AG09309 (cell line): ENCODE data around the gene ANO6.

ENCODE experiments used
- DNase-seq: peaks from one replicate; pipeline ENCODE4 v3.0.0-alpha.2; 2010; ENCODE audit warnings: low read depth
- H3K4me3 ChIP-seq: 2 replicates; pipeline ENCODE4 v1.5.1; 2011; ENCODE audit warnings: mild to moderate bottlenecking, low read depth, low read length, moderate library complexity; ENCODE audit not compliant: control insufficient read depth
- CTCF ChIP-seq: IDR thresholded peaks from 2 replicates; pipeline ENCODE4 v1.5.1; 2011; ENCODE audit warnings: mild to moderate bottlenecking, low read depth, low read length, inconsistent platforms; ENCODE audit not compliant: insufficient read depth, control insufficient read depth; ENCODE audit errors: missing control alignments

The ANO6 gene

GRCh38 chr12:45302621-45303369, 86.9 kb downstream of the ANO6 start:
- no peak for DNase-seq
- TF ChIP-seq CTCF = no peak
- no peak overlapping the region for H3K4me3 ChIP-seq

- no peak overlapping the region for H3K4me3 ChIP-seq
- TF ChIP-seq CTCF = no peak
- no peak for DNase-seq
These were observed 88.0 kb downstream of the ANO6 start for GRCh38 chr12:45303945-45304344.

GRCh38 chr12:45304514-45305178, 88.8 kb downstream of the ANO6 start:
- no peak for DNase-seq
- H3K4me3 ChIP-seq = no peak overlapping the region
- TF ChIP-seq CTCF = no peak

- no peak for DNase-seq
- H3K4me3 ChIP-seq = no peak overlapping the region
- TF ChIP-seq CTCF = no peak
These were observed 90.0 kb downstream of the ANO6 start for GRCh38 chr12:45305907-45306306.

- DNase-seq = peak; percentile 11
These were observed 94.1 kb downstream of the ANO6 start for GRCh38 chr12:45309836-45310626.

GRCh38 chr12:45310627-45310968, 94.7 kb downstream of the ANO6 start:
- no peak for DNase-seq
- no peak for TF ChIP-seq CTCF
- no peak overlapping the region for H3K4me3 ChIP-seq

More at GRCh38 chr12:45309836-45310626, 94.1 kb downstream of the ANO6 start:
- TF ChIP-seq CTCF = peak; percentile 19
- no peak overlapping the region for H3K4me3 ChIP-seq
